HL-60 (cell line): ENCODE data around the gene BACE1.
A peak's percentile ranks its signal among the peaks of the same experiment; 100 is the strongest.
"Not testable (repeated sequence)": the region's sequence is repeated elsewhere in the genome, so short reads cannot be mapped to it uniquely, and the experiment has no call there.

Source experiments
- DNase-seq, 2 experiments: peaks; one replicate each; pipeline ENCODE4 v3.0.0-alpha.2; 2010 to 2020; ENCODE audit warnings: low read depth in 1 of 2, low spot score in 1 of 2
- H3K27ac ChIP-seq: fragments of 250-450 bp; sonication (Bioruptor Pico); replicated peaks from 2 replicates; pipeline ENCODE4 v1.5.1; 2020; ENCODE audit warnings: mild to moderate bottlenecking, moderate library complexity
- H3K27me3 ChIP-seq: fragments of 250-450 bp; sonication (Bioruptor Pico); 2 replicates; pipeline ENCODE4 v1.5.1; 2021; ENCODE audit warnings: mild to moderate bottlenecking, moderate library complexity; ENCODE audit not compliant: insufficient read depth, poor library complexity, severe bottlenecking
- H3K4me3 ChIP-seq: replicated peaks from 2 replicates; pipeline ENCODE4 v1.5.1; 2011; ENCODE audit warnings: mild to moderate bottlenecking, control low read depth, low read length; ENCODE audit not compliant: insufficient read depth
- CTCF ChIP-seq: IDR thresholded peaks from one replicate; pipeline ENCODE4 v1.5.1; 2011; ENCODE audit warnings: low read length, control low read depth, inconsistent platforms; ENCODE audit not compliant: insufficient read depth
- GABPA ChIP-seq: IDR thresholded peaks from 2 replicates; pipeline ENCODE4 v1.6.1; 2012; ENCODE audit warnings: low read depth
- POLR2AphosphoS5 ChIP-seq: IDR thresholded peaks from 2 replicates; pipeline ENCODE4 v1.6.1; 2012; ENCODE audit warnings: low read depth
- REST ChIP-seq: IDR thresholded peaks from 2 replicates; pipeline ENCODE4 v1.6.1; 2012; ENCODE audit warnings: low read depth; ENCODE audit not compliant: insufficient replicate concordance
- SPI1 ChIP-seq: IDR thresholded peaks from 2 replicates; pipeline ENCODE4 v1.6.1; 2012; ENCODE audit warnings: low read depth, mild to moderate bottlenecking, borderline replicate concordance

BACE1 gene

GRCh38 chr11:117328375-117329010 lies 12.4 kb upstream of the BACE1 start:
- peak in 1 of 2 experiments; percentile 10 for DNase-seq
- H3K27ac ChIP-seq: peak overlapping the region; percentile 90

GRCh38 chr11:117327567-117328374 lies 11.7 kb upstream of the BACE1 start, which contains the start of gene CEP164:
Gene CEP164 (plus strand): TSS chr11:117327854. CDS start chr11:117338587, 10,733 bp downstream.
- peak; percentile 88 to 98 for DNase-seq
- peak within 1 kb of the TSS; percentile 68 for H3K4me3 ChIP-seq
- peak; percentile 16; the same call in 1 of the 2 replicates for TF ChIP-seq POLR2AphosphoS5
- TF ChIP-seq GABPA: peak; percentile 74
- no peak for TF ChIP-seq CTCF
- TF ChIP-seq SPI1: peak; percentile 4; the same call in 1 of the 2 replicates
- no peak for TF ChIP-seq REST
- peak within 1 kb of the TSS; percentile 90 for H3K27ac ChIP-seq
- no peaks in the 10 kb centered on the region for H3K27me3 ChIP-seq

More at GRCh38 chr11:117328375-117329010, 12.4 kb upstream of the BACE1 start:
- TF ChIP-seq GABPA (no peak), REST (no peak), POLR2AphosphoS5 (no peak), CTCF (no peak), SPI1 (no peak)
- peak overlapping the region; percentile 68 for H3K4me3 ChIP-seq
- H3K27me3 ChIP-seq: no peaks in the 10 kb centered on the region

GRCh38 chr11:117327255-117327566 lies 11.2 kb upstream of the BACE1 start:
- peak overlapping the region; percentile 90 for H3K27ac ChIP-seq
- H3K27me3 ChIP-seq, DNase-seq: not testable (repeated sequence)
- H3K4me3 ChIP-seq: peak overlapping the region; percentile 68

- no peak for DNase-seq
- H3K27ac ChIP-seq: no peak overlapping the region
- no peak overlapping the region for H3K4me3 ChIP-seq
- peaks cover 10% of the 10 kb centered on the region for H3K27me3 ChIP-seq
- TF ChIP-seq REST: no peak
- TF ChIP-seq GABPA: no peak
- TF ChIP-seq CTCF: no peak
- no peak for TF ChIP-seq POLR2AphosphoS5
- TF ChIP-seq SPI1: no peak
These were observed 3.3 kb upstream of the BACE1 start for GRCh38 chr11:117319214-117319840.
